SK-N-SH treated with all-trans-retinoic acid at 6 μM for 48 hours (cell line): Measurements from ENCODE around the gene ITPKB.

Experiments
- ATAC-seq: fragments of 200-7000 bp; cut with Tn5 transposase; 3 replicates; pipeline ENCODE4 v1.9.1; 2020; ENCODE audit warnings: mild to moderate bottlenecking, moderate library complexity
- ARNTL ChIP-seq: fragments of 450-650 bp; formaldehyde crosslinking; IDR thresholded peaks from 2 replicates; pipeline ENCODE4 v1.5.0; 2020; ENCODE audit warnings: low read depth, mild to moderate bottlenecking, moderate library complexity, borderline replicate concordance
- CSDC2 ChIP-seq: fragments of 250-450 bp; sonication (Bioruptor Pico); IDR thresholded peaks from 2 replicates; pipeline ENCODE4 v1.5.0; 2020; ENCODE audit warnings: mild to moderate bottlenecking, moderate library complexity
- ESRRG ChIP-seq: fragments of 250-450 bp; sonication (Bioruptor Pico); IDR thresholded peaks from 2 replicates; pipeline ENCODE4 v1.6.1; 2021; ENCODE audit warnings: mild to moderate bottlenecking
- GLIS3 ChIP-seq: fragments of 250-450 bp; sonication (Bioruptor Pico); IDR thresholded peaks from 2 replicates; pipeline ENCODE4 v1.5.0; 2020; ENCODE audit warnings: mild to moderate bottlenecking, moderate library complexity
- ISL1 ChIP-seq: fragments of 250-450 bp; sonication (Bioruptor Pico); IDR thresholded peaks from 2 replicates; pipeline ENCODE4 v2.1.2; 2022; ENCODE audit warnings: mild to moderate bottlenecking, moderate library complexity
- OSR1 ChIP-seq: fragments of 250-450 bp; sonication (Bioruptor Pico); IDR thresholded peaks from 2 replicates; pipeline ENCODE4 v1.8.0; 2022; ENCODE audit warnings: moderate library complexity, mild to moderate bottlenecking, inconsistent platforms
- PPARA ChIP-seq: fragments of 250-450 bp; sonication (Bioruptor Pico); IDR thresholded peaks from 2 replicates; pipeline ENCODE4 v1.5.0; 2020; ENCODE audit warnings: mild to moderate bottlenecking, borderline replicate concordance
- RARB ChIP-seq: fragments of 250-450 bp; sonication (Bioruptor Pico); IDR thresholded peaks from 2 replicates; pipeline ENCODE4 v1.8.0; 2021; ENCODE audit warnings: mild to moderate bottlenecking, moderate library complexity
- TCF4 ChIP-seq: fragments of 250-450 bp; sonication (Bioruptor Pico); IDR thresholded peaks from 2 replicates; pipeline ENCODE4 v1.8.0; 2021; ENCODE audit warnings: mild to moderate bottlenecking, moderate library complexity, borderline replicate concordance
- TOX ChIP-seq: fragments of 250-450 bp; sonication (Bioruptor Pico); IDR thresholded peaks from 2 replicates; pipeline ENCODE4 v1.8.0; 2021; ENCODE audit warnings: mild to moderate bottlenecking, moderate library complexity, borderline replicate concordance
- ZFP3 ChIP-seq: fragments of 250-450 bp; sonication (Bioruptor Pico); IDR thresholded peaks from 2 replicates; pipeline ENCODE4 v1.5.0; 2020; ENCODE audit warnings: mild to moderate bottlenecking, moderate library complexity
- ZFP30 ChIP-seq: fragments of 450-650 bp; formaldehyde crosslinking; IDR thresholded peaks from 2 replicates; pipeline ENCODE4 v1.5.0; 2022; ENCODE audit warnings: mild to moderate bottlenecking, moderate library complexity
- ZNF565 ChIP-seq: fragments of 450-650 bp; formaldehyde crosslinking; conservative IDR thresholded peaks from 2 replicates; pipeline ENCODE4 v1.5.0; 2020; ENCODE audit warnings: low read depth, mild to moderate bottlenecking, moderate library complexity
- ZNF70 ChIP-seq: fragments of 450-650 bp; formaldehyde crosslinking; IDR thresholded peaks from 2 replicates; pipeline ENCODE4 v1.5.0; 2020; ENCODE audit warnings: mild to moderate bottlenecking, moderate library complexity
- ZNF8 ChIP-seq: fragments of 450-650 bp; formaldehyde crosslinking; IDR thresholded peaks from 2 replicates; pipeline ENCODE4 v1.5.0; 2020; ENCODE audit warnings: mild to moderate bottlenecking, moderate library complexity
- TF ChIP-seq, protein P1 (sequence below): fragments of 250-450 bp; sonication (Bioruptor Pico); IDR thresholded peaks from 2 replicates; pipeline ENCODE4 v1.5.0; 2020; ENCODE audit warnings: mild to moderate bottlenecking, moderate library complexity
- TF ChIP-seq, protein P2 (sequence below): fragments of 250-450 bp; sonication (Bioruptor Pico); IDR thresholded peaks from 2 replicates; pipeline ENCODE4 v1.5.1; 2021; ENCODE audit warnings: mild to moderate bottlenecking, moderate library complexity
- TF ChIP-seq, protein P3 (sequence below): fragments of 250-450 bp; sonication (Bioruptor Pico); IDR thresholded peaks from 2 replicates; pipeline ENCODE4 v1.8.0; 2021; ENCODE audit warnings: low read depth, mild to moderate bottlenecking, moderate library complexity, borderline replicate concordance
- TF ChIP-seq, protein P4 (sequence below): fragments of 250-450 bp; sonication (Bioruptor Pico); IDR thresholded peaks from 2 replicates; pipeline ENCODE4 v1.5.1; 2020; ENCODE audit warnings: low read depth, mild to moderate bottlenecking, moderate library complexity
- TF ChIP-seq, protein P5 (sequence below): fragments of 250-450 bp; sonication (Bioruptor Pico); IDR thresholded peaks from 2 replicates; pipeline ENCODE4 v1.8.0; 2020; ENCODE audit warnings: mild to moderate bottlenecking, moderate library complexity, borderline replicate concordance

The ITPKB gene

DNA sequence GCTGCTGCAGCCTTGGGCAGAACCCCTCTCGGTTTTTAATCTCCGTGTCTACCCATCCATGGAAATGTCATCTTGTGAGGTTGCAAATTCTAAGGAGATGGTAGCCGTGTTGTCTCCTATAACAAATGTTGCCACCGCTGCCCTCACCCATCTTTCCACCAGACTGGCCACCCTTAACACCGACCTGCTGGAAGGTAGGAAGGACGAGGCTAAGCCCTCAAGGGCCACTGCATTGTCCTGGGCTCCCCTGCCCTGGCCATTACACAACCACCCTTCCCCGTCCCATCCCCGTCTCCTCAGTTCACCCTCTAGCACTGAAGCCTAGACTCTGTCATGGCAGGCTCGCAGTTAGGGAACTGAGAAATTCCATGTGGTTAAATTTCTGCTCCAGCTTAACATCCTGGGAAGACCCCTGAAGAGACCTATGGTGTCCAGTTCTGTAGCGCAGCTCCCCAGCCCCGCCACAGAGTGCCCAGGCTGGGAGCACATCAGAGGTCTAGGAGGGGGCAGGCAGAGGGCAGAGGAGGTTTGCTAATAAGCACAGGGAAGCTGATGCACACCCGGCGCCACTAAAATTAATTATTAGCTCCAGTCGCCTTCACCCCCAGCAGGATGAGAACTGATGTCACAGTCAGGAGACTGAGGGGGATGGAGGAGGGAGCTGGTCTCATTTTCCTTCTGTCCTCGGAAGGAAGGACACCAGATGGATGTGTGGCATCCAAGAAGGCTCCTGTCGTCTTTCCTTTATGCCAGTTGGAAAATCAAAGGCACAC lies 152.2 kb downstream of the ITPKB start:
- no peak for TF ChIP-seq ESRRG (CRISPR knock-in tag)
- TF ChIP-seq PPARA (CRISPR knock-in tag): no peak
- TF ChIP-seq RARB: no peak
- TF ChIP-seq, protein P1, sequence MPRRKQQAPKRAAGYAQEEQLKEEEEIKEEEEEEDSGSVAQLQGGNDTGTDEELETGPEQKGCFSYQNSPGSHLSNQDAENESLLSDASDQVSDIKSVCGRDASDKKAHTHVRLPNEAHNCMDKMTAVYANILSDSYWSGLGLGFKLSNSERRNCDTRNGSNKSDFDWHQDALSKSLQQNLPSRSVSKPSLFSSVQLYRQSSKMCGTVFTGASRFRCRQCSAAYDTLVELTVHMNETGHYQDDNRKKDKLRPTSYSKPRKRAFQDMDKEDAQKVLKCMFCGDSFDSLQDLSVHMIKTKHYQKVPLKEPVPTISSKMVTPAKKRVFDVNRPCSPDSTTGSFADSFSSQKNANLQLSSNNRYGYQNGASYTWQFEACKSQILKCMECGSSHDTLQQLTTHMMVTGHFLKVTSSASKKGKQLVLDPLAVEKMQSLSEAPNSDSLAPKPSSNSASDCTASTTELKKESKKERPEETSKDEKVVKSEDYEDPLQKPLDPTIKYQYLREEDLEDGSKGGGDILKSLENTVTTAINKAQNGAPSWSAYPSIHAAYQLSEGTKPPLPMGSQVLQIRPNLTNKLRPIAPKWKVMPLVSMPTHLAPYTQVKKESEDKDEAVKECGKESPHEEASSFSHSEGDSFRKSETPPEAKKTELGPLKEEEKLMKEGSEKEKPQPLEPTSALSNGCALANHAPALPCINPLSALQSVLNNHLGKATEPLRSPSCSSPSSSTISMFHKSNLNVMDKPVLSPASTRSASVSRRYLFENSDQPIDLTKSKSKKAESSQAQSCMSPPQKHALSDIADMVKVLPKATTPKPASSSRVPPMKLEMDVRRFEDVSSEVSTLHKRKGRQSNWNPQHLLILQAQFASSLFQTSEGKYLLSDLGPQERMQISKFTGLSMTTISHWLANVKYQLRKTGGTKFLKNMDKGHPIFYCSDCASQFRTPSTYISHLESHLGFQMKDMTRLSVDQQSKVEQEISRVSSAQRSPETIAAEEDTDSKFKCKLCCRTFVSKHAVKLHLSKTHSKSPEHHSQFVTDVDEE (CRISPR knock-in tag): no peak
- TF ChIP-seq, protein P2, sequence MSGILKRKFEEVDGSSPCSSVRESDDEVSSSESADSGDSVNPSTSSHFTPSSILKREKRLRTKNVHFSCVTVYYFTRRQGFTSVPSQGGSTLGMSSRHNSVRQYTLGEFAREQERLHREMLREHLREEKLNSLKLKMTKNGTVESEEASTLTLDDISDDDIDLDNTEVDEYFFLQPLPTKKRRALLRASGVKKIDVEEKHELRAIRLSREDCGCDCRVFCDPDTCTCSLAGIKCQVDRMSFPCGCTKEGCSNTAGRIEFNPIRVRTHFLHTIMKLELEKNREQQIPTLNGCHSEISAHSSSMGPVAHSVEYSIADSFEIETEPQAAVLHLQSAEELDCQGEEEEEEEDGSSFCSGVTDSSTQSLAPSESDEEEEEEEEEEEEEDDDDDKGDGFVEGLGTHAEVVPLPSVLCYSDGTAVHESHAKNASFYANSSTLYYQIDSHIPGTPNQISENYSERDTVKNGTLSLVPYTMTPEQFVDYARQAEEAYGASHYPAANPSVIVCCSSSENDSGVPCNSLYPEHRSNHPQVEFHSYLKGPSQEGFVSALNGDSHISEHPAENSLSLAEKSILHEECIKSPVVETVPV (CRISPR knock-in tag): no peak
- TF ChIP-seq, protein P3, sequence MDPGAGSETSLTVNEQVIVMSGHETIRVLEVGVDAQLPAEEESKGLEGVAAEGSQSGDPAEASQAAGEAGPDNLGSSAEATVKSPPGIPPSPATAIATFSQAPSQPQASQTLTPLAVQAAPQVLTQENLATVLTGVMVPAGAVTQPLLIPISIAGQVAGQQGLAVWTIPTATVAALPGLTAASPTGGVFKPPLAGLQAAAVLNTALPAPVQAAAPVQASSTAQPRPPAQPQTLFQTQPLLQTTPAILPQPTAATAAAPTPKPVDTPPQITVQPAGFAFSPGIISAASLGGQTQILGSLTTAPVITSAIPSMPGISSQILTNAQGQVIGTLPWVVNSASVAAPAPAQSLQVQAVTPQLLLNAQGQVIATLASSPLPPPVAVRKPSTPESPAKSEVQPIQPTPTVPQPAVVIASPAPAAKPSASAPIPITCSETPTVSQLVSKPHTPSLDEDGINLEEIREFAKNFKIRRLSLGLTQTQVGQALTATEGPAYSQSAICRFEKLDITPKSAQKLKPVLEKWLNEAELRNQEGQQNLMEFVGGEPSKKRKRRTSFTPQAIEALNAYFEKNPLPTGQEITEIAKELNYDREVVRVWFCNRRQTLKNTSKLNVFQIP (CRISPR knock-in tag): no peak
- ATAC-seq: no peak

DNA sequence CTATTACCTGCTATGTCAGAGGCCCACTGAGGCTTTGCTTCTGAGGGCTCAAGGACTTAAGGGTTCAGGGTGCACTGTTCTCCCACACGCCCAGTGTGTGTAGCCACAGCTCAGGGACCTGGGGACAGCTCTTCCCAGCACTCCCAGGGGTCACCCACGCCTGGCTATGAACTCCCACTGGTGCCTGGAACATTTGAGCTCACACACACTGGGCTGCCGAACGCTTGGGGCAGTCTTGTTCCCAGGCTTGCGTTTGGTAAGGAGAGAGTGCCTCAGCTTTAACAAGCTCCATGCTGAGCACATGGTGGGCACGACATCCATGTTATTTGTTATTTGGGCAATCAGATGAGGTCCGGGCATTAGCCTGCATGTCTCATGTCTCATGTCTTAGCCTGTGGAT lies 153.0 kb downstream of the ITPKB start:
- TF ChIP-seq, protein P3 (CRISPR knock-in tag): no peak
- TF ChIP-seq TCF4 (CRISPR knock-in tag): no peak
- TF ChIP-seq, protein P4, sequence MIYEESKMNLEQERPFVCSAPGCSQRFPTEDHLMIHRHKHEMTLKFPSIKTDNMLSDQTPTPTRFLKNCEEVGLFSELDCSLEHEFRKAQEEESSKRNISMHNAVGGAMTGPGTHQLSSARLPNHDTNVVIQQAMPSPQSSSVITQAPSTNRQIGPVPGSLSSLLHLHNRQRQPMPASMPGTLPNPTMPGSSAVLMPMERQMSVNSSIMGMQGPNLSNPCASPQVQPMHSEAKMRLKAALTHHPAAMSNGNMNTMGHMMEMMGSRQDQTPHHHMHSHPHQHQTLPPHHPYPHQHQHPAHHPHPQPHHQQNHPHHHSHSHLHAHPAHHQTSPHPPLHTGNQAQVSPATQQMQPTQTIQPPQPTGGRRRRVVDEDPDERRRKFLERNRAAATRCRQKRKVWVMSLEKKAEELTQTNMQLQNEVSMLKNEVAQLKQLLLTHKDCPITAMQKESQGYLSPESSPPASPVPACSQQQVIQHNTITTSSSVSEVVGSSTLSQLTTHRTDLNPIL (CRISPR knock-in tag): no peak
- TF ChIP-seq GLIS3: no peak
- no peak for TF ChIP-seq PPARA (CRISPR knock-in tag)
- TF ChIP-seq, protein P1 (CRISPR knock-in tag): no peak
- no peak for TF ChIP-seq RARB
- TF ChIP-seq, protein P5, sequence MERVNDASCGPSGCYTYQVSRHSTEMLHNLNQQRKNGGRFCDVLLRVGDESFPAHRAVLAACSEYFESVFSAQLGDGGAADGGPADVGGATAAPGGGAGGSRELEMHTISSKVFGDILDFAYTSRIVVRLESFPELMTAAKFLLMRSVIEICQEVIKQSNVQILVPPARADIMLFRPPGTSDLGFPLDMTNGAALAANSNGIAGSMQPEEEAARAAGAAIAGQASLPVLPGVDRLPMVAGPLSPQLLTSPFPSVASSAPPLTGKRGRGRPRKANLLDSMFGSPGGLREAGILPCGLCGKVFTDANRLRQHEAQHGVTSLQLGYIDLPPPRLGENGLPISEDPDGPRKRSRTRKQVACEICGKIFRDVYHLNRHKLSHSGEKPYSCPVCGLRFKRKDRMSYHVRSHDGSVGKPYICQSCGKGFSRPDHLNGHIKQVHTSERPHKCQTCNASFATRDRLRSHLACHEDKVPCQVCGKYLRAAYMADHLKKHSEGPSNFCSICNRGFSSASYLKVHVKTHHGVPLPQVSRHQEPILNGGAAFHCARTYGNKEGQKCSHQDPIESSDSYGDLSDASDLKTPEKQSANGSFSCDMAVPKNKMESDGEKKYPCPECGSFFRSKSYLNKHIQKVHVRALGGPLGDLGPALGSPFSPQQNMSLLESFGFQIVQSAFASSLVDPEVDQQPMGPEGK (CRISPR knock-in tag): no peak
- TF ChIP-seq ZNF8 (CRISPR knock-in tag): no peak
- TF ChIP-seq ZNF70: no peak
- TF ChIP-seq OSR1: no peak
- TF ChIP-seq ZFP30: no peak
- no peak for TF ChIP-seq TOX (CRISPR knock-in tag)
- TF ChIP-seq ISL1: no peak
- TF ChIP-seq, protein P2 (CRISPR knock-in tag): no peak
- no peak for TF ChIP-seq ESRRG (CRISPR knock-in tag)
- no peak for TF ChIP-seq ZNF565 (CRISPR knock-in tag)
- no peak for TF ChIP-seq ARNTL (CRISPR knock-in tag)
- no peak for TF ChIP-seq CSDC2
- no peak for TF ChIP-seq ZFP3 (CRISPR knock-in tag)
- ATAC-seq: no peak
